Neutrophil (primary cell): ENCODE results near the gene GJB6.

Experiments used
- H3K27ac ChIP-seq: fragments of 200-600 bp; sonication (generic); 2 replicates; pipeline ENCODE4 v1.5.1; 2016; ENCODE audit warnings: mild to moderate bottlenecking, moderate library complexity
- H3K27me3 ChIP-seq: fragments of 200-600 bp; sonication (generic); 2 replicates; pipeline ENCODE4 v1.6.0; 2016; ENCODE audit warnings: mild to moderate bottlenecking
- H3K36me3 ChIP-seq: fragments of 200-600 bp; sonication (generic); 2 replicates; pipeline ENCODE4 v1.5.1; 2017
- H3K4me1 ChIP-seq, 2 experiments: fragments of 200-600 bp in 1 of 2; sonication (generic) in 1 of 2; 1 replicate in 1 of 2; 2 replicates in 1 of 2; pipeline versions ENCODE4 v1.5.1 to v1.6.1; 2013 to 2016; ENCODE audit warnings: low read depth in 1 of 2, low read length in 1 of 2, mild to moderate bottlenecking in 1 of 2, moderate library complexity in 1 of 2; ENCODE audit not compliant: control insufficient read depth in 1 of 2, insufficient read depth in 1 of 2
- H3K4me3 ChIP-seq, 2 experiments: fragments of 200-600 bp in 1 of 2; sonication (generic) in 1 of 2; 1 replicate in 1 of 2; 2 replicates in 1 of 2; pipeline ENCODE4 v1.5.1; 2013 to 2016; ENCODE audit warnings: low read depth in 1 of 2, low read length in 1 of 2, mild to moderate bottlenecking in 1 of 2, moderate library complexity in 1 of 2
- H3K9me3 ChIP-seq: fragments of 200-600 bp; sonication (generic); 2 replicates; pipeline ENCODE4 v1.5.1; 2016
- TF ChIP-seq, protein P1 (sequence below): fragments of 200-600 bp; sonication (generic); IDR thresholded peaks from 2 replicates; pipeline ENCODE4 v1.5.1; 2016; ENCODE audit warnings: antibody characterized with exemption

GJB6 gene

DNA sequence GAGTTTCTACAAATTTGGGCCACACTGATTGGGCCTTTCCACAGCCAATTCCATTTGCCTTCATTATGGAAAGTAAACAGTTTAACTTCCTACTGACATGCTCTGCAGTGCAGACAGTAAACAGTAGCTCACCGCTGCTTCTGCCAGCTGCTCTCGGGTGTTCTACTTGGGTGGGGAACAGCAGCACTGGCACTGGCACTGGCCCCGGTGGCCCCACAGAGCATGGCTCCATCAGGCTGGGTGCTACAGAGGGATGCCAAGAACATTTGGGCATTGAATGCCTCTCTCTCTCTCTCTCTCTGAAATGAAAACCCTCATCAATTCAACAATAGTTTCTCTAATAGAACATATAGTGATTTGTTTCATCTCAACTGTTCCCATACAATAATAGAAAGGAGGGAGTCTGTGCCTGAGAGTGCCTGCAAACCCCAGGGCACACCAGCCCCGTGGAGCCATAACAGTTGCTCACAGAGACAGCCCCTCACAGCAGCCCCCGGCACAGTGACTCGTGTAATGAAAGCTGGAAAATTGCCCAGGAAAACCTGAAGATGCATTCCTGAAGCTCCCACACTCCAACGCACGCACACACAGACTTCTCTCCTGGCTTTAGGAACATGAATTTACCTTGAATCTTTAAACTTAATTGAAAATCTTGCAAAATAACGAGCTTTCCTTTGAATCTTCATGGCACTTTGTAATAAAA, 38.2 kb upstream of the GJB6 start:
- H3K27me3 ChIP-seq = peaks cover 25% of the 10 kb centered on the region
- no peak overlapping the region for H3K4me3 ChIP-seq
- no peaks in the 10 kb centered on the region for H3K4me1 ChIP-seq
- no peaks in the 10 kb centered on the region for H3K9me3 ChIP-seq
- no peak overlapping the region for H3K27ac ChIP-seq
- TF ChIP-seq, protein P1, sequence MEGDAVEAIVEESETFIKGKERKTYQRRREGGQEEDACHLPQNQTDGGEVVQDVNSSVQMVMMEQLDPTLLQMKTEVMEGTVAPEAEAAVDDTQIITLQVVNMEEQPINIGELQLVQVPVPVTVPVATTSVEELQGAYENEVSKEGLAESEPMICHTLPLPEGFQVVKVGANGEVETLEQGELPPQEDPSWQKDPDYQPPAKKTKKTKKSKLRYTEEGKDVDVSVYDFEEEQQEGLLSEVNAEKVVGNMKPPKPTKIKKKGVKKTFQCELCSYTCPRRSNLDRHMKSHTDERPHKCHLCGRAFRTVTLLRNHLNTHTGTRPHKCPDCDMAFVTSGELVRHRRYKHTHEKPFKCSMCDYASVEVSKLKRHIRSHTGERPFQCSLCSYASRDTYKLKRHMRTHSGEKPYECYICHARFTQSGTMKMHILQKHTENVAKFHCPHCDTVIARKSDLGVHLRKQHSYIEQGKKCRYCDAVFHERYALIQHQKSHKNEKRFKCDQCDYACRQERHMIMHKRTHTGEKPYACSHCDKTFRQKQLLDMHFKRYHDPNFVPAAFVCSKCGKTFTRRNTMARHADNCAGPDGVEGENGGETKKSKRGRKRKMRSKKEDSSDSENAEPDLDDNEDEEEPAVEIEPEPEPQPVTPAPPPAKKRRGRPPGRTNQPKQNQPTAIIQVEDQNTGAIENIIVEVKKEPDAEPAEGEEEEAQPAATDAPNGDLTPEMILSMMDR = no peak
- no peaks in the 10 kb centered on the region for H3K36me3 ChIP-seq

GRCh38 chr13:20264271-20265018, 32.3 kb upstream of the GJB6 start:
- TF ChIP-seq, protein P1 = no peak
- Histone ChIP-seq H3K4me1 (no peaks in the 10 kb centered on the region), H3K4me3 (no peak overlapping the region), H3K9me3 (no peaks in the 10 kb centered on the region), H3K36me3 (no peaks in the 10 kb centered on the region), H3K27ac (no peak overlapping the region), H3K27me3 (peaks cover 10% of the 10 kb centered on the region)

DNA sequence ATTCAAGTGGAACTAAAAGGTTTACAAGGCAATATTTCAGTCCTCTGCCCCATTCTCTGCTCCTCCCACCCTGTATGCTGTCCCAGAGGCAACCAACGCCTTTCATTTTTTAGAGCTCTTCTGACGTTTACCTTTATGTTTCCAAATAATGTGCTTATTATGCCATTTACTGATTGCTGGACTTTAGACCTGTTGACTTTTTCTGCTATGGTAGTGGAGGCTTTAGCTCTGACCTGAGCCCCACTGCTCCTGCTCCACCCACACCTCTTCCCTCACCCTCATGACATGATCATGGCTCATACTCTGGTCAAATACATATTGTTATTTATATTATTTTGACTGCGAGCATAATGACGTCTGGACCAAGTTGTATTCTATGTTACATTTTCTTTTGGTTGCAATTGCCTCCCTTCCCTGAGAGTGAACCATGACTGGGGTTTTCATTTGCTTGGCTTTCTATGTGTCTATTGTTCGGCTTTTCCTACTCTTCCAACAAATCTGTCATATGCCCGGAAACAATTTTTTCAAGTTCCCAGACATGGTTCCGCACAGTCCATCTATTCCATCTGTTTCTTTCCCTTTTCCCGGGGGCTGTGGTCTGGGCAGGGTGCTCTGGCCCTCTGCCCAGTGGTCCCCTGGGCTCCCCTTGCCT, 31.4 kb upstream of the GJB6 start:
- H3K4me3 ChIP-seq = no peak overlapping the region
- no peak overlapping the region for H3K27ac ChIP-seq
- no peaks in the 10 kb centered on the region for H3K9me3 ChIP-seq
- no peaks in the 10 kb centered on the region for H3K36me3 ChIP-seq
- no peaks in the 10 kb centered on the region for H3K4me1 ChIP-seq
- H3K27me3 ChIP-seq = peaks cover 18% of the 10 kb centered on the region
- TF ChIP-seq, protein P1 = no peak

- H3K27me3 ChIP-seq = peaks cover 32% of the 10 kb centered on the region
- no peaks in the 10 kb centered on the region for H3K36me3 ChIP-seq
- H3K9me3 ChIP-seq = no peaks in the 10 kb centered on the region
- H3K4me1 ChIP-seq = no peaks in the 10 kb centered on the region
- no peak overlapping the region for H3K27ac ChIP-seq
- H3K4me3 ChIP-seq = no peak overlapping the region
- TF ChIP-seq, protein P1 = no peak
Observed at GRCh38 chr13:20258963-20259288, 26.8 kb upstream of the GJB6 start.

- Histone ChIP-seq H3K9me3 (no peaks in the 10 kb centered on the region), H3K4me1 (no peaks in the 10 kb centered on the region), H3K36me3 (no peaks in the 10 kb centered on the region), H3K4me3 (no peak overlapping the region), H3K27me3 (peaks cover 36% of the 10 kb centered on the region), H3K27ac (no peak overlapping the region)
- TF ChIP-seq, protein P1 = no peak
Observed at GRCh38 chr13:20258208-20258962, 26.3 kb upstream of the GJB6 start.
